Upper lobe of right lung (tissue), 1 donor: Measurements from ENCODE around the gene MGAT4D. TPM values are rescaled to one million over a fixed set of nuclear protein-coding genes. Genes with fewer than 3 reads are reported as not detected.

Experiments used
- ATAC-seq: fragments of 200-7000 bp; cut with Tn5 transposase; one replicate; pipeline ENCODE4 v1.9.1; 2020; ENCODE audit warnings: mild to moderate bottlenecking, moderate library complexity
- DNase-seq: peaks from one replicate; pipeline ENCODE4 v3.0.0-alpha.2; 2020
- H3K27ac ChIP-seq: fragments of 200-600 bp; one replicate; pipeline ENCODE4 v1.8.0; 2022
- H3K27me3 ChIP-seq: fragments of 200-600 bp; one replicate; pipeline ENCODE4 v1.8.0; 2022; ENCODE audit warnings: mild to moderate bottlenecking
- H3K36me3 ChIP-seq: fragments of 200-600 bp; one replicate; pipeline ENCODE4 v1.8.0; 2022
- H3K4me1 ChIP-seq: fragments of 200-600 bp; one replicate; pipeline ENCODE4 v1.8.0; 2022
- H3K4me3 ChIP-seq: fragments of 200-600 bp; one replicate; pipeline ENCODE4 v1.8.0; 2022; ENCODE audit warnings: mild to moderate bottlenecking
- H3K9me3 ChIP-seq: fragments of 200-600 bp; one replicate; pipeline ENCODE4 v1.8.0; 2022
- CTCF ChIP-seq: fragments of 200-600 bp; IDR thresholded peaks from one replicate; pipeline ENCODE4 v1.8.0; 2022; ENCODE audit warnings: antibody characterized with exemption
- intact Hi-C: fragments of 100-400 bp; cut with DNase I; formaldehyde crosslinking; loops from one replicate; pipeline ENCODE4 v1.11.0; 2022
- total RNA-seq: library from RNA; stranded (reverse); fragmentation: NEBNext Ultra II Directional; extraction: Animal tissue kit (Norgen Biotek cat#: 25700); gene quantifications from one replicate; pipeline ENCODE4 v1.2.1, GENCODE V29; 2021
- donor health status: DM: no; HTN: yes; CAD: no; lungs with severe emphysema.

The MGAT4D gene
- total RNA-seq, 1 donor from 2014 or later, result not detected

- no peak for DNase-seq
- H3K27me3 ChIP-seq, result no peaks in the 10 kb centered on the region
- no peak for TF ChIP-seq CTCF
Measured at GRCh38 chr4:140408974-140409373, 89.1 kb downstream of the MGAT4D start.

DNA sequence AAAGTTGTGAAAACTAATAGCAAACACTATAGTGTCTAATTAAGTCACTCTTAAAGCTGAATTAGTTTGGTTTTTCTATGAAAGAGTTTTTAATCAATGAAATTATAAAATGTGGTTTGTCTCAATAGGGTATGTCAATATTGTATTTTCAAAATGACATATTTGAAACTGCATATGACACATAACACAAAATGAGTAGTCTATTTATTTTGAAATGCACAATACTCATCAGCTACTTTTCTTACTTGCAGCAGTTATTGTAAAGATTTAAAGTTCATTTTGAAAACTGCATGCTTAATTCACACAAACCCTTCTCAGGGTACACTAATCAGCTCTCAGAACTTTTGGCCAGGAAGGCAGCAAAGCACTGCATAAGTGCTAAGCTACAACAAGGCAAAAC lies 91.8 kb downstream of the MGAT4D start:
- Histone ChIP-seq H3K9me3 (no peaks in the 10 kb centered on the region), H3K27ac (no peak overlapping the region), H3K36me3 (no peaks in the 10 kb centered on the region), H3K4me1 (no peaks in the 10 kb centered on the region), H3K27me3 (no peaks in the 10 kb centered on the region), H3K4me3 (no peak overlapping the region)
- ATAC-seq (no peak), DNase-seq (no peak)
- TF ChIP-seq CTCF, result no peak
- intact Hi-C loops, result no loop called here

More at GRCh38 chr4:140408974-140409373, 89.1 kb downstream of the MGAT4D start:
- Histone ChIP-seq H3K36me3 (no peaks in the 10 kb centered on the region), H3K9me3 (no peaks in the 10 kb centered on the region), H3K4me1 (no peaks in the 10 kb centered on the region), H3K27ac (no peak overlapping the region), H3K4me3 (no peak overlapping the region)
- intact Hi-C loops, result no loop called here
- ATAC-seq, result no peak

- no peak for DNase-seq
- TF ChIP-seq CTCF, result no peak
- Histone ChIP-seq H3K9me3 (no peaks in the 10 kb centered on the region), H3K4me1 (no peaks in the 10 kb centered on the region), H3K36me3 (no peaks in the 10 kb centered on the region), H3K27me3 (peaks cover 2% of the 10 kb centered on the region), H3K27ac (no peak overlapping the region), H3K4me3 (no peak overlapping the region)
- ATAC-seq, result no peak
- intact Hi-C loops, result no loop called here
Measured at GRCh38 chr4:140400111-140400510, 98.0 kb downstream of the MGAT4D start.

GRCh38 chr4:140395668-140396067 lies 102.4 kb downstream of the MGAT4D start:
- ATAC-seq (no peak), DNase-seq (no peak)
- Histone ChIP-seq H3K27me3 (peaks cover 4% of the 10 kb centered on the region), H3K4me1 (no peaks in the 10 kb centered on the region), H3K36me3 (no peaks in the 10 kb centered on the region), H3K27ac (no peak overlapping the region), H3K4me3 (no peak overlapping the region), H3K9me3 (no peaks in the 10 kb centered on the region)
- no peak for TF ChIP-seq CTCF
- intact Hi-C loops, result no loop called here

Other genes starting within 250 kb of the MGAT4D start
- 45.4 TPM for gene SCOC, start 124.6 kb downstream of the MGAT4D start, total RNA-seq
- gene CLGN, start 70.6 kb downstream of the MGAT4D start, total RNA-seq, result 0.93 TPM
- gene ELMOD2, start 25.9 kb upstream of the MGAT4D start, total RNA-seq, result 19.3 TPM
- not detected for gene UCP1, start 70.7 kb upstream of the MGAT4D start, total RNA-seq